ENCODE measurements around the gene TLE6. TPM values are rescaled to one million over a fixed set of nuclear protein-coding genes. Genes with fewer than 3 reads are reported as not detected.
"Not testable (repeated sequence)": the region's sequence is repeated elsewhere in the genome, so short reads cannot be mapped to it uniquely, and the experiment has no call there.

The TLE6 gene
- total and polyA plus RNA-seq, 2 donors: 1.4 to 4.9 TPM

- H3K27me3 ChIP-seq (ENCODE audit: control insufficient read depth in 2 of 2, insufficient read depth in 1 of 2, low read length in 1 of 2): peaks cover 21 to 76% of the 10 kb centered on the region in 2 donors
- H3K4me1 ChIP-seq (ENCODE audit: control insufficient read depth in 2 of 2, insufficient read depth in 2 of 2, low read length in 2 of 2): peaks cover 3 to 28% of the 10 kb centered on the region in 2 donors
- H3K4me3 ChIP-seq (ENCODE audit: low read length in 2 of 2): no peak overlapping the region
- no peaks in the 10 kb centered on the region for H3K36me3 ChIP-seq (ENCODE audit: control insufficient read depth in 2 of 2, insufficient read depth in 2 of 2, low read length in 1 of 2)
- H3K27ac ChIP-seq (ENCODE audit: low read depth in 1 of 2, low read length in 1 of 2): no peak overlapping the region
- whole genome bisulfite sequencing: 80% methylated on average over 8 of the region's 8 CpGs
- peaks cover 0 to 6% of the 10 kb centered on the region in 2 donors for H3K9me3 ChIP-seq (ENCODE audit: control insufficient read depth in 2 of 2, insufficient read depth in 1 of 2, low read length in 1 of 2)
- no peak for DNase-seq (ENCODE audit: low read depth in 6 of 9, low spot score in 9 of 9)
Observed at GRCh38 chr19:2982561-2982960, 5.2 kb downstream of the TLE6 start.

GRCh38 chr19:2982983-2983350, 5.6 kb downstream of the TLE6 start:
- Histone ChIP-seq H3K4me1 (ENCODE audit: control insufficient read depth in 2 of 2, insufficient read depth in 2 of 2, low read length in 2 of 2) (peaks cover 0 to 24% of the 10 kb centered on the region in 2 donors), H3K27me3 (ENCODE audit: control insufficient read depth in 2 of 2, insufficient read depth in 1 of 2, low read length in 1 of 2) (peaks cover 21 to 77% of the 10 kb centered on the region in 2 donors), H3K36me3 (ENCODE audit: control insufficient read depth in 2 of 2, insufficient read depth in 2 of 2, low read length in 1 of 2) (no peaks in the 10 kb centered on the region), H3K4me3 (ENCODE audit: low read length in 2 of 2) (no peak overlapping the region), H3K9me3 (ENCODE audit: control insufficient read depth in 2 of 2, insufficient read depth in 1 of 2, low read length in 1 of 2) (peaks cover 0 to 2% of the 10 kb centered on the region in 2 donors), H3K27ac (ENCODE audit: low read depth in 1 of 2, low read length in 1 of 2) (peak overlapping the region; percentile 17 to 57)
- 33% methylated on average over 10 of the region's 10 CpGs for WGBS
- no peak for DNase-seq (ENCODE audit: low read depth in 6 of 9, low spot score in 9 of 9)

- peak overlapping the region; percentile 17 to 57 for H3K27ac ChIP-seq (ENCODE audit: low read depth in 1 of 2, low read length in 1 of 2)
- H3K36me3 ChIP-seq (ENCODE audit: control insufficient read depth in 2 of 2, insufficient read depth in 2 of 2, low read length in 1 of 2): no peaks in the 10 kb centered on the region
- no peak for DNase-seq (ENCODE audit: low read depth in 6 of 9, low spot score in 9 of 9)
- H3K4me3 ChIP-seq (ENCODE audit: low read length in 2 of 2): no peak overlapping the region
- peaks cover 0 to 21% of the 10 kb centered on the region in 2 donors for H3K4me1 ChIP-seq (ENCODE audit: control insufficient read depth in 2 of 2, insufficient read depth in 2 of 2, low read length in 2 of 2)
- H3K9me3 ChIP-seq (ENCODE audit: control insufficient read depth in 2 of 2, insufficient read depth in 1 of 2, low read length in 1 of 2): no peaks in the 10 kb centered on the region
- WGBS: 38% methylated on average over 24 of the region's 24 CpGs
- peaks cover 21 to 74% of the 10 kb centered on the region in 2 donors for H3K27me3 ChIP-seq (ENCODE audit: control insufficient read depth in 2 of 2, insufficient read depth in 1 of 2, low read length in 1 of 2)
Observed at GRCh38 chr19:2983351-2984214, 6.2 kb downstream of the TLE6 start.

GRCh38 chr19:2984215-2984528, 6.8 kb downstream of the TLE6 start:
- no peak for DNase-seq (ENCODE audit: low read depth in 6 of 9, low spot score in 9 of 9)
- Histone ChIP-seq H3K27ac (ENCODE audit: low read depth in 1 of 2, low read length in 1 of 2) (no peak overlapping the region), H3K9me3 (ENCODE audit: control insufficient read depth in 2 of 2, insufficient read depth in 1 of 2, low read length in 1 of 2) (no peaks in the 10 kb centered on the region), H3K4me1 (ENCODE audit: control insufficient read depth in 2 of 2, insufficient read depth in 2 of 2, low read length in 2 of 2) (peaks cover 0 to 21% of the 10 kb centered on the region in 2 donors), H3K4me3 (ENCODE audit: low read length in 2 of 2) (no peak overlapping the region), H3K36me3 (ENCODE audit: control insufficient read depth in 2 of 2, insufficient read depth in 2 of 2, low read length in 1 of 2) (no peaks in the 10 kb centered on the region), H3K27me3 (ENCODE audit: control insufficient read depth in 2 of 2, insufficient read depth in 1 of 2, low read length in 1 of 2) (peaks cover 21 to 79% of the 10 kb centered on the region in 2 donors)
- WGBS: 10% methylated on average over 14 of the region's 14 CpGs

GRCh38 chr19:2986951-2987524, 9.7 kb downstream of the TLE6 start:
- peak in 3 of 9 donors; percentile 23 to 47 (median 35) for DNase-seq (ENCODE audit: low read depth in 6 of 9, low spot score in 9 of 9)
- Histone ChIP-seq H3K27ac (ENCODE audit: low read depth in 1 of 2, low read length in 1 of 2) (no peak overlapping the region), H3K9me3 (ENCODE audit: control insufficient read depth in 2 of 2, insufficient read depth in 1 of 2, low read length in 1 of 2) (no peaks in the 10 kb centered on the region), H3K4me3 (ENCODE audit: low read length in 2 of 2) (no peak overlapping the region), H3K36me3 (ENCODE audit: control insufficient read depth in 2 of 2, insufficient read depth in 2 of 2, low read length in 1 of 2) (no peaks in the 10 kb centered on the region), H3K4me1 (ENCODE audit: control insufficient read depth in 2 of 2, insufficient read depth in 2 of 2, low read length in 2 of 2) (peaks cover 0 to 21% of the 10 kb centered on the region in 2 donors), H3K27me3 (ENCODE audit: control insufficient read depth in 2 of 2, insufficient read depth in 1 of 2, low read length in 1 of 2) (peaks cover 19 to 68% of the 10 kb centered on the region in 2 donors)
- 50% methylated on average over 20 of the region's 20 CpGs for WGBS

DNA sequence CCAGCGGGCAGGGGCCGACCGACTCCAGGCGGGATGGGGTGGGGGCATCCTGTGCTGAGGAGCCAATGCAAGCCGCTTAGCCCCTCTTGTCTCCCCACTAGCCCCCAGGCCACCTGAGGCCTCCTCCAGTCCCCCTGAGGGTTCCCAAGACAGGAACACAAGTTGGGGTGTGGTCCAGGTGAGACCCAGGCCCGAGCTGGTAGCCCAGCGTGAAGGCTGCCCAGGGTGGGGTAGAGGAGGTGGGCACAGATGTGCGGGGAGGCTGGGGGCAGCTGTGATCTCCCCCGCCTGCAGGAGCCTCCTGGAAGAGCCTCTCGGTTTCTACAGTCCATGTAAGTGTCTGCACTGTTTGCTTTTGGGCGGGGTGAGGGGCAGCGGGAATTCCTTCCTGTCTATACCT, 10.4 kb downstream of the TLE6 start:
- Histone ChIP-seq H3K36me3 (ENCODE audit: control insufficient read depth in 2 of 2, insufficient read depth in 2 of 2, low read length in 1 of 2) (no peaks in the 10 kb centered on the region), H3K27me3 (ENCODE audit: control insufficient read depth in 2 of 2, insufficient read depth in 1 of 2, low read length in 1 of 2) (peaks cover 16 to 63% of the 10 kb centered on the region in 2 donors), H3K4me3 (ENCODE audit: low read length in 2 of 2) (no peak overlapping the region), H3K9me3 (ENCODE audit: control insufficient read depth in 2 of 2, insufficient read depth in 1 of 2, low read length in 1 of 2) (no peaks in the 10 kb centered on the region), H3K4me1 (ENCODE audit: control insufficient read depth in 2 of 2, insufficient read depth in 2 of 2, low read length in 2 of 2) (peaks cover 0 to 21% of the 10 kb centered on the region in 2 donors), H3K27ac (ENCODE audit: low read depth in 1 of 2, low read length in 1 of 2) (no peak overlapping the region)
- no peak for DNase-seq (ENCODE audit: low read depth in 6 of 9, low spot score in 9 of 9)
- WGBS: 89% methylated on average over 12 of the region's 12 CpGs

DNA sequence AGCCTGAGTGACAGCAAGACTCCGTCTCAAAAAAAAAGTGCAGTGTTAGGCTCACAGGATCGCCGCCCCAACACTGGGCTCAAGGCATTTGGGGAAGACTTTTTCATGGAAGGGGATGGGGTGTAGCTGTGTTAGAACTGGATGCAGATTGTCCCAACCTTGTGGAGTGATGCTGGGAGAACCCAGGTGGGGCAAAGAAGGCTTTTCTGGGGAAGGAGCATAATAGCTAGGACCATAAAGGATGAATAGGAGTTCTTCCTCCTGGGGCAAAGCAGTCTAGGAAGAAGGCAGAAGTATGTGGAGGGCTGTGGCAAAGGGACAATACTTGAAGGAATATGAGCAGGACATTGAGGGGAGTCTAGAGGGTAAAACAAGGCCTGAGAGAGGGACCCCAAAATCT, 11.2 kb downstream of the TLE6 start:
- peaks cover 0 to 16% of the 10 kb centered on the region in 2 donors for H3K4me1 ChIP-seq (ENCODE audit: control insufficient read depth in 2 of 2, insufficient read depth in 2 of 2, low read length in 2 of 2)
- WGBS: 94% methylated on average over 3 of the region's 3 CpGs
- H3K27ac ChIP-seq (ENCODE audit: low read depth in 1 of 2, low read length in 1 of 2): no peak overlapping the region

GRCh38 chr19:2989236-2989946, 12.0 kb downstream of the TLE6 start:
- 94% methylated on average over 15 of the region's 15 CpGs for WGBS
- no peak overlapping the region for H3K4me3 ChIP-seq (ENCODE audit: low read length in 2 of 2)
- H3K36me3 ChIP-seq (ENCODE audit: control insufficient read depth in 2 of 2, insufficient read depth in 2 of 2, low read length in 1 of 2): no peaks in the 10 kb centered on the region
- no peaks in the 10 kb centered on the region for H3K9me3 ChIP-seq (ENCODE audit: control insufficient read depth in 2 of 2, insufficient read depth in 1 of 2, low read length in 1 of 2)
- no peak for DNase-seq (ENCODE audit: low read depth in 6 of 9, low spot score in 9 of 9)
- peaks cover 0 to 9% of the 10 kb centered on the region in 2 donors for H3K4me1 ChIP-seq (ENCODE audit: control insufficient read depth in 2 of 2, insufficient read depth in 2 of 2, low read length in 2 of 2)
- no peak overlapping the region for H3K27ac ChIP-seq (ENCODE audit: low read depth in 1 of 2, low read length in 1 of 2)
- peaks cover 4 to 55% of the 10 kb centered on the region in 2 donors for H3K27me3 ChIP-seq (ENCODE audit: control insufficient read depth in 2 of 2, insufficient read depth in 1 of 2, low read length in 1 of 2)

More for the DNA sequence above, 11.2 kb downstream of the TLE6 start:
- H3K36me3 ChIP-seq (ENCODE audit: control insufficient read depth in 2 of 2, insufficient read depth in 2 of 2, low read length in 1 of 2): no peaks in the 10 kb centered on the region
- DNase-seq (ENCODE audit: low read depth in 6 of 9, low spot score in 9 of 9): no peak
- H3K27me3 ChIP-seq (ENCODE audit: control insufficient read depth in 2 of 2, insufficient read depth in 1 of 2, low read length in 1 of 2): peaks cover 10 to 60% of the 10 kb centered on the region in 2 donors
- no peak overlapping the region for H3K4me3 ChIP-seq (ENCODE audit: low read length in 2 of 2)
- H3K9me3 ChIP-seq (ENCODE audit: control insufficient read depth in 2 of 2, insufficient read depth in 1 of 2, low read length in 1 of 2): no peaks in the 10 kb centered on the region

- peaks cover 0 to 34% of the 10 kb centered on the region in 2 donors for H3K27me3 ChIP-seq (ENCODE audit: control insufficient read depth in 2 of 2, insufficient read depth in 1 of 2, low read length in 1 of 2)
- not testable (repeated sequence) for H3K4me1 ChIP-seq (ENCODE audit: control insufficient read depth in 2 of 2, insufficient read depth in 2 of 2, low read length in 2 of 2); H3K27ac ChIP-seq (ENCODE audit: low read depth in 1 of 2, low read length in 1 of 2); H3K9me3 ChIP-seq (ENCODE audit: control insufficient read depth in 2 of 2, insufficient read depth in 1 of 2, low read length in 1 of 2); H3K4me3 ChIP-seq (ENCODE audit: low read length in 2 of 2); H3K36me3 ChIP-seq (ENCODE audit: control insufficient read depth in 2 of 2, insufficient read depth in 2 of 2, low read length in 1 of 2); DNase-seq (ENCODE audit: low read depth in 6 of 9, low spot score in 9 of 9)
- 96% methylated on average over 11 of the region's 11 CpGs for WGBS
Observed at GRCh38 chr19:2992333-2992732, 15.0 kb downstream of the TLE6 start.

All from thymus (tissue), 11 donors.